Stimulated activated CD8-positive, alpha-beta memory T cell treated with anti-CD3 and anti-CD28 coated beads, Interleukin-7, amount 100 ng/mL, for 1 hour (primary cell): ENCODE results near the gene RAB13.

ENCODE experiments used
- DNase-seq, 2 donors: peaks; one replicate each; pipeline ENCODE4 v3.0.0-alpha.2; 2020; ENCODE audit warnings: low read depth in 2 of 2

RAB13 gene

DNA sequence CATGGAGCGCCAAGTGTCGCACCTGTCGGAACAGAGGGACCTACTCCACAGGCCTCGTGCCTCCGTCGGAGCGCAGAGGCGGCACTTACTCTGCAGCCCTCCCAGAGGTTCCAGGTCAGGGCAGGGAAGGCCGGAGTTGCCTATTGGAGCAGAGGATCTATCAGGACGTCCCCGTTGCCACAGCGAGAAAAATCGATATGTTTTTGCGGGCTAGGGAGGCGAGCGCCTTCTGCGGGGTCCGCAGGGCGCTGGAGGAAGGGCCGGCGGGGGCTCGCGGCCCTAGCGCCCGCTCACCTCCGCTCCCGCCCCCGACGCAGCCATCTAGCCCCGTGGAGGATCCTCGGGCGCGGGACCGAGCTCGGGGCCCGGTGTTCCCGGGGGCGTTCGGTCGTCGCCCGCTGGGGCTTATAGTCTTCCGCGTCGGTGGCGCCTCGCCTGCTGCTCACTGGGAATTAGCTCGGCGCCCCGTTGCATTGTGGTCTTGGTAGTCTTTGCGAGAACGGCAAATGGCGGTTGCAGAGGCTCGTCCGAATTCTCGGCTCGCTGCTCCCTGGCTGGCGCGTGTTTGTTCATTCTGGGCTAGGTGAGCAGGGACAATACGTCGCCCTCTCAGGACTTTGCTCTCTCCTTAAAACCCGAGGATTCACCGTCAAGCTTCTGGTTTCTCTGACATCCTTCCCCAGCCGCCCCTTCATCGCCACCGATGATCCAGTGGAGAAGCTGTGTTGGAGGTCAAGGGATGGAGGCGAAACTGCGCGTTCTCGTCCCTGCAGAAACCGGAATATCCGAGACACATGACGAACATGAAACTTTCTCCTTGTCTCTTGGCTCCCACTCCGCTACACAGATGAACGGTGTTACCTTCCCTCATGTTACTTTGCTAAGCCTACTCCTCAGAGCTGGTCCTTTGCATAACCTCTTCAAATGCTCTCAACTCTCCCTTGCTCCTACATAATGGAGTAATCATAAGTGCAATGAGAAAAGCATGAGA lies 8.6 kb downstream of the RAB13 start, which contains the start of gene JTB:
TSS of gene JTB (minus strand) at position 425 of the 991 bp plus-strand sequence. CDS start at position 3, 422 bp downstream.
- DNase-seq, result peak; percentile 59 to 73

GRCh38 chr1:153976819-153977249 lies 9.3 kb downstream of the RAB13 start:
- DNase-seq, result no peak

- DNase-seq, result no peak
These were observed 12.6 kb downstream of the RAB13 start for GRCh38 chr1:153973525-153973924.

DNA sequence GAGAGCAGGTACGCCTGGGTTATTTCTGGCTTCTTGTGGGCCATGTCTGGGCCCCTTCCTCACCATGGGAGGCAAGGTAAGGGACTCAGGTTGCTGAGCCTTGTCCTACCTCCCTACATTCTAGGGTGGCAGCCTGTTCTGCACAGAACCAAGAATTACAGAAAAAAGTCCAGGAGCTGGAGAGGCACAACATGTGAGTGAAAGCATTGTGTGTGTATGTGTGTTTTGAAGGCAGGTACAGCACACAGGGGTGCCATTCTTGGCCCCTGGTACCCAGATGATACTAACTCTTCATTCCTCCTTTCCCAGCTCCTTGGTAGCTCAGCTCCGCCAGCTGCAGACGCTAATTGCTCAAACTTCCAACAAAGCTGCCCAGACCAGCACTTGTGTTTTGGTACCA lies 13.1 kb downstream of the RAB13 start:
- DNase-seq, result no peak

- DNase-seq, result no peak
These were observed 15.8 kb downstream of the RAB13 start for GRCh38 chr1:153970346-153970745.

DNA sequence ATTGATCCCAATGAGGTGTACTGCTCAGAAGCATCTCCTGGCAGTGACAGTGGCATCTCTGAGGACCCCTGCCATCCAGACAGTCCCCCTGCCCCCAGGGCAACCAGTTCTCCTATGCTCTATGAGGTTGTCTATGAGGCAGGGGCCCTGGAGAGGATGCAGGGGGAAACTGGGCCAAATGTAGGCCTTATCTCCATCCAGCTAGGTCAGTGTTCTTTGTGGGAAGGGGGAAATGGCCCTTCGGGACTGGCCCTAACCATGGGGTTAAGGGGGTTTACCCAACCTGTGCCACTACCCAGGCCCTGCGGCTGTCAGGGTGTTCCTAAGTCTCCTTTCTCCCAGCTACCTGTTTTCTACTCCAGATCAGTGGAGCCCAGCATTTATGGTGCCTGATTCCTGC lies 17.2 kb downstream of the RAB13 start:
- DNase-seq, result no peak

GRCh38 chr1:153968408-153968807 lies 17.7 kb downstream of the RAB13 start:
- DNase-seq, result no peak

- no peak for DNase-seq
These were observed 18.2 kb downstream of the RAB13 start for GRCh38 chr1:153968000-153968363.

DNA sequence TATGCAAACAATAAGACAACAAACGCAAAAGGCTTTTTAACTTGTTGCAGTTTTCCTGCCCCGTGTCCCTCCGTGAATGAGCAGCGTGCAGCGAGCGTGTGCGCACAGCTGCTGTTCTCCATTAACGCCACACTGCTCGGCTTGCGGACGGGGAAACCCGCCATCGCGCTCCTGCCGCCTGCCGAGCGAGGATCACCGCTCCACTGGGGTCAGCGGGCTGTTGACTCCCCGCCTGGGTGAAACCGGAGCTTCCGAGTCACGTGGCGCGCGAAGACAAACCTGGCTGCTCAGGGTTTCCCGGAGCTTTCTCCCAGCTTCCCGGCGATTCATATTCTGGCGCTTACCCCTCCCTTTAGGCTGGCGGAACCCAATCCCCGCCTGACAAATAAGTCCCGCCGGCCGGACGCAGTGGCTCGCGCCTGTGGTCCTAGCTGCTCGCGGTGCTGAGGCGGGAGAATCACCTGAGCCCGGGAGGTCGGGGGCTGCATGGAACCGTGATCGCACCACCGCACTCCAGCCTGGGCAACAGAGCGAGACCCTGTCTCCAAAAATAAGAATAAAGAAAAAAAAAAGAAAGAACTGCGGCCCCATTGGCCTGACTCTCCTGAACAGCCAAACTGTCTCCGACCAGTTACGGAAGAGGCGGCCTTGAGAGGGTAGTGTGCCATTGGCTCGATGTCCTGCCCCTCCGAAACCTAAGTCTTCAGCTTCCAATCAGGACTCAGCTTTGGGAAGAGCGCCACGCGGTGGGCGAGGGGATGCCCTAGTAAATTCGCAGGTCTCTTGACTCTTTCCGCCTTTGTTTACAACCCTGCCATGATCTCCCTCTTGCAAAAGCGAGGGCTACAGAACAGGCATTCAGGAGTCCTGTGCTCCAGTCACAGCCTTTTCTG lies 18.8 kb downstream of the RAB13 start, which contains the start of gene CREB3L4:
TSS of gene CREB3L4 (plus strand) at position 796 of the 893 bp plus-strand sequence. CDS start 624 bp downstream, outside the sequence.
- DNase-seq, result peak; percentile 53 to 68

DNA sequence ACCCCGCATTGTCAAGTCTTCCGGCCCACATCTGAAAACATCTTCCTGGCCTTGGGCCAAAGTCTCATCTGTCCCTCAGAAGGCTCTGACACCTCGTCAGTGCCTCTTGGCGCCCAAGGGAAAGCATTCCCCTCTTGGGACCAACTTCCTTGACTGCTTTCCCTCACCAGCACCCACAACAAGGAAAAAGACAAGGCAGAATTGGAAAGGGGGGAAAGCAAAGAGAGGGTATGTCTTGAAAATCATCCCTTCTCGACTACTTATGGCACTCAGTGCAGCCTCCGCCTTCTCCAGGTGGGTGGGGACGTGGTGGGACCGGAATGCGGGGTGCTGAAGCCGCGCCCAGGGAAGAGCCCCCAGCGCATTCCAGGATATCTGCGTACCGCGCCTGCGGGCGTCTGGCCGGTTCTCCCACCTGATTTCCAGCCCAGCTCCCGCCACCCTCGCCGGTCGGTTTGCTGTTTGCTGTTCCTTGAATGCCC lies 22.2 kb downstream of the RAB13 start:
- DNase-seq, result no peak

- peak; percentile 81 to 92 for DNase-seq
These were observed 22.9 kb downstream of the RAB13 start, which contains the start of gene SLC39A1 for GRCh38 chr1:153963030-153963849. SLC39A1 (minus strand) TSS chr1:153963537; CDS start chr1:153962715, 822 bp downstream.

DNA sequence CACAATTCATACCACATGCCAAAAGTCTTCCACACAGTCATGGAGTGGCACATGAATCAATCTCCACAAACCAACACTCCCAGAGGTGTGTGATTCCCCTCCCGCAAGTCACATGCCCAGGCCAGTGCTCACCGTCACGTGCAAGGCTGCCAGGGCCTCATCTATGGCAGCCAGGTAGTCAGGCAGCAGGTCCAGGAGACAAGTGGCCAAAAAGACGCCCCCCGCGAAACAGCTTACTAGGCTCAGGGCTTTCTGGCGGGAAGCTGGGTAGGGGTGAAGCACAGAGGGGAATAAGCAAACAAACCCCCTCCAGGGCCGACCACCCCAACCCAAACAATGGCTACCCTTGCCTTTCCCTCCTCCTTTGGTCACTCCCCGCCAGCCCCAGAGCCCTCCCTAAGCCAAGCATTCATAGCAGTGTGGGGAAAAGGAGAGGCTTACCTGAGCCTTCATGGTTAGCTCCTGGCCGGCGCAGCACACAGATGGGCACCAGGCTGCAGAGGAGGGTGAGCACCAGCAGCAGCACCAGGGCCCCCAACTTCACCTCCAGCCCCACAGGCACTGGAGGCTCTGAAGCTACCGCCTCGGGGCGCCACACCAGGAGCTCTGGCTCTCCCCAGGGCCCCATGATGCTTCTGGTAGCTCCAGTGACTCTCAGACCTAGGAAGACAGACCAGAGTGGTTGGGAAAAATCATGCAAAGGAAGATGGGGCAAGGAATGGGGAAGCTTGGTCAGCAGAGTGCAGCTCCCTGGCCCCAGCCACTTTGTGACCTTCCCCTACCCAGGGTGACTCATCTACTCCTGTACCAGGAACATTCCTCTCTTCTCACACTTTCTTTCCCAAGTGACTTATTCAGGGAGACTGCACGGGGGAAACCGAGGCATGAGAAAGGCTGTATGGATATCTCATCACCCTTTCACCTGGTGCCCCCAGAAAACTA lies 23.8 kb downstream of the RAB13 start:
- no peak for DNase-seq

DNA sequence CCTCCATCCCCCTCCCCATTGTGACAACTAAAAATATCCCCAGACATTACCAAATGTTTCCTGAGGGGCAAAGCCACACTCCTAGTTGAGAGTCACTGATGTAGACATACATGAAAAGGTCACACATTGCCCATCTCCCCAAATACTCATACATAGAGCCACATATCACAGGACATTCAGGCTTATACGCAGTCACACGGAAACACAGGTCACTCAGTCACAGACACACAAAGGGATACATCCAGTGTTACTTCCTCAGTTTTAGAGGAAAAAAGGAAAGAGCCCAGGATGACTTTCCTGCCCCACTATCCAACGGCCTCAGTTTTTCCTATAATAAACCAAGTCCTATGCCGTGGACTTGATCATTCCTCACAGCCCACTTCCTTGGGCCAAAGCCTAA lies 24.7 kb downstream of the RAB13 start:
- DNase-seq, result no peak

GRCh38 chr1:153960206-153960605 lies 25.9 kb downstream of the RAB13 start:
- no peak for DNase-seq

GRCh38 chr1:153959454-153959853 lies 26.7 kb downstream of the RAB13 start:
- DNase-seq, result no peak

- no peak for DNase-seq
These were observed 27.2 kb downstream of the RAB13 start for GRCh38 chr1:153958961-153959260.

DNA sequence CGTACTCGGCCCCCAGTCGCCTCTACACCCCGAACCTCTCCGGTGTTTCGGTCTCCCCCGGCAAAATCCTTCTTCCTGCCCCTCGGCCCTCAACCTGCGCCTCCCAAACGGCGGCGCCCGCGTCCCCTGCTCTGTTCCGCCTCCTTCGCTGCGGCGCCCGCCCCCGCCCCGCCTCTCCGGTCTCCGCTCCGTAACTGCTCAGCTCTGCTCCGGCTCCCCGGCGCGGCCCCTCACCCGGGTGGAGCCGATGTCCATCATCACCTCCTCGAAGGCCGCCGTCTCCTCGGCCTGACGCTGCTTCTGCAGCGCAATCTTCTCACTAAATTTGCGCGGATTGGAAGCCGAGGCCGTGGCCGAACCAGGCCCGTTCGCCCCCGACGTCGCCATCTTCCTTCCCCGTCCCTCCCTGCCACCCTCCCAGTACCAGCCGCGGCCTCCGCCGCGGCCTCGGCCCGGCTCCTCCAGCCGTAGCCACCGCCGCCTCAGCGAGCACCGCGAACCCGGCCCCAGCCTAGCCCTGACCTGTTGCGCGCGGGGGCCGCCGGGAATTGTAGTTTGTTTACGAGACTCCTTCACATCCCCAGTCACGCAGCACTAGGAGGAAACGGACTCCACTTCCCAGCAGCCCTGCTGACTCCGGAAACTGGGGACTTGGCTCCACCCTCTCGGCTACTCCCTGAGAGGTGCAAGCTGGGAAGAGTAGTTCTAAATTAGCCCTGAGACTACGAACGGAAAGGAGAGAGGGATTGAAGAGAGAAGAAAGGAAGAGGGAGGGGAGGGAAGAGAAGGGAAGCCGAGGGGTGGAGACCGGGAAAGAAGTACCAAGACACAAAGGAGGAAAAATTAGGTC lies 27.8 kb downstream of the RAB13 start, which contains the start of gene CRTC2:
TSS of gene CRTC2 (minus strand) at position 502 of the 850 bp plus-strand sequence. CDS start at position 387, 115 bp downstream.
- peak; percentile 92 to 93 for DNase-seq

GRCh38 chr1:153957744-153958110 lies 28.4 kb downstream of the RAB13 start:
- no peak for DNase-seq
